ENCODE data around the gene ARHGEF39. TPM values are rescaled to one million over a fixed set of nuclear protein-coding genes. Genes with fewer than 3 reads are reported as not detected.

The ARHGEF39 gene
- total and polyA plus RNA-seq, 10 of the 15 experiments (the other 5 are each of a cell fraction or from before 2014, with no cell fraction given): 2.0 to 28.9 (median 13.2) TPM

- no peak for TF ChIP-seq E2F8 (IDR thresholded peaks at IDR 0.05; ENCODE audit: low read depth, partially characterized antibody)
- TF ChIP-seq CBX3 (IDR thresholded peaks at IDR 0.05; ENCODE audit: borderline replicate concordance, low read depth): no peak
- no peak for TF ChIP-seq NBN (IDR thresholded peaks at IDR 0.05)
- no peak for TF ChIP-seq TAF1 (IDR thresholded peaks at IDR 0.05; ENCODE audit: borderline replicate concordance, low read depth, low read length)
These were observed 46.0 kb upstream of the ARHGEF39 start (continued) for GRCh38 chr9:35710818-35711500.

- H3K79me2 ChIP-seq (ENCODE audit: control insufficient read depth, insufficient read depth, low read length): no peaks in the 10 kb centered on the region
- ChIA-PET SMC1A (ENCODE audit: uncharacterized antibody, unreplicated experiment) (interaction anchor here (1.0 kb wide), 1 partner anchor 14 kb away, joined by 3 read pairs; no protein-coding TSS in a partner anchor), CTCF (interaction anchor here (4.1 to 5.8 kb wide), 2 partner anchors 11 to 19 kb away, joined by 33 to 39 read pairs; no protein-coding TSS in a partner anchor), RAD21 (ENCODE audit: unreplicated experiment) (no interaction called here), POLR2A (interaction anchor here (1.1 to 1.4 kb wide), 3 partner anchors 11 to 19 kb away, joined by 3 to 4 read pairs (median 4); no protein-coding TSS in a partner anchor)
- no peaks in the 10 kb centered on the region for H3K9me3 ChIP-seq (replicated peaks; ENCODE audit: control insufficient read depth, insufficient read depth, low read length)
- in situ Hi-C loops (cut with MboI) (no loop called here), intact Hi-C loops (cut with micrococcal nuclease; ENCODE audit: unreplicated experiment) (no loop called here)
- H3K36me3 ChIP-seq (ENCODE audit: control insufficient read depth in 2 of 2, insufficient read depth in 2 of 2, low read length in 1 of 2): peaks cover 56 to 68% of the 10 kb centered on the region in 2 experiments
- H3K27ac ChIP-seq (ENCODE audit: control insufficient read depth, insufficient read depth): no peak overlapping the region
- BruUV-seq (replicated peaks): no TSS peak
- ATAC-seq: no peak
- H3K27me3 ChIP-seq (replicated peaks in 1 of 2; ENCODE audit: control insufficient read depth in 2 of 2, insufficient read depth in 2 of 2, low read length in 1 of 2): no peaks in the 10 kb centered on the region
- no peak for FAIRE-seq
- no peak overlapping the region for H3K4me3 ChIP-seq
- DNase-seq (ENCODE audit: low read depth, low spot score): no peak
- H3K4me2 ChIP-seq (ENCODE audit: control insufficient read depth, insufficient read depth): no peak overlapping the region
- no peaks in the 10 kb centered on the region for H4K20me1 ChIP-seq (ENCODE audit: control insufficient read depth, insufficient read depth)
- no peak overlapping the region for H3K9ac ChIP-seq (ENCODE audit: control insufficient read depth, insufficient read depth, low read length)
- no peak overlapping the region for H2AFZ ChIP-seq (ENCODE audit: control insufficient read depth, low read depth, low read length)
- 93% methylated on average over 4 of the region's 4 CpGs for WGBS (ENCODE audit: insufficient coverage, insufficient replicate concordance, low lambda C conversion rate, missing lambda C conversion rate)
- H3K4me1 ChIP-seq (ENCODE audit: control insufficient read depth, insufficient read depth, low read length): peaks cover 14% of the 10 kb centered on the region
- no peak for TF ChIP-seq EED (IDR thresholded peaks at IDR 0.05; ENCODE audit: low read depth)
- TF ChIP-seq ZBTB33 (IDR thresholded peaks at IDR 0.05): no peak
- TF ChIP-seq RCOR1 (conservative IDR thresholded peaks at IDR 0.05; ENCODE audit: low read depth, low read length): no peak
- no peak for TF ChIP-seq NRF1 (conservative IDR thresholded peaks at IDR 0.05; ENCODE audit: low read depth, low read length)
- TF ChIP-seq NFXL1 (IDR thresholded peaks at IDR 0.05; ENCODE audit: borderline replicate concordance): no peak
- TF ChIP-seq PRDM15 (CRISPR knock-in tag; IDR thresholded peaks at IDR 0.05): no peak
- no peak for TF ChIP-seq ZNF622 (IDR thresholded peaks at IDR 0.05)
- no peak for TF ChIP-seq NR2C2 (IDR thresholded peaks at IDR 0.05; ENCODE audit: borderline replicate concordance, control insufficient read depth, insufficient read length, low read depth)
- no peak for TF ChIP-seq CHD2 (IDR thresholded peaks at IDR 0.05; ENCODE audit: borderline replicate concordance, low read depth, low read length)
- no peak for TF ChIP-seq WRNIP1 (IDR thresholded peaks at IDR 0.05; ENCODE audit: borderline replicate concordance, low read depth, low read length)
These were observed 43.2 kb upstream of the ARHGEF39 start for GRCh38 chr9:35708146-35708545.
